Embryonic facial prominence (tissue), 1 donor: Measurements from ENCODE around the gene COX6B1.
A peak's percentile ranks its signal among the peaks of the same experiment; 100 is the strongest.
"Not testable (repeated sequence)": the region's sequence is repeated elsewhere in the genome, so short reads cannot be mapped to it uniquely, and the experiment has no call there.

ENCODE experiments used
- DNase-seq: peaks from one replicate; pipeline ENCODE4 v3.0.0-alpha.2; 2016; ENCODE audit errors: extremely low spot score

COX6B1 gene, protein sequence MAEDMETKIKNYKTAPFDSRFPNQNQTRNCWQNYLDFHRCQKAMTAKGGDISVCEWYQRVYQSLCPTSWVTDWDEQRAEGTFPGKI

DNA sequence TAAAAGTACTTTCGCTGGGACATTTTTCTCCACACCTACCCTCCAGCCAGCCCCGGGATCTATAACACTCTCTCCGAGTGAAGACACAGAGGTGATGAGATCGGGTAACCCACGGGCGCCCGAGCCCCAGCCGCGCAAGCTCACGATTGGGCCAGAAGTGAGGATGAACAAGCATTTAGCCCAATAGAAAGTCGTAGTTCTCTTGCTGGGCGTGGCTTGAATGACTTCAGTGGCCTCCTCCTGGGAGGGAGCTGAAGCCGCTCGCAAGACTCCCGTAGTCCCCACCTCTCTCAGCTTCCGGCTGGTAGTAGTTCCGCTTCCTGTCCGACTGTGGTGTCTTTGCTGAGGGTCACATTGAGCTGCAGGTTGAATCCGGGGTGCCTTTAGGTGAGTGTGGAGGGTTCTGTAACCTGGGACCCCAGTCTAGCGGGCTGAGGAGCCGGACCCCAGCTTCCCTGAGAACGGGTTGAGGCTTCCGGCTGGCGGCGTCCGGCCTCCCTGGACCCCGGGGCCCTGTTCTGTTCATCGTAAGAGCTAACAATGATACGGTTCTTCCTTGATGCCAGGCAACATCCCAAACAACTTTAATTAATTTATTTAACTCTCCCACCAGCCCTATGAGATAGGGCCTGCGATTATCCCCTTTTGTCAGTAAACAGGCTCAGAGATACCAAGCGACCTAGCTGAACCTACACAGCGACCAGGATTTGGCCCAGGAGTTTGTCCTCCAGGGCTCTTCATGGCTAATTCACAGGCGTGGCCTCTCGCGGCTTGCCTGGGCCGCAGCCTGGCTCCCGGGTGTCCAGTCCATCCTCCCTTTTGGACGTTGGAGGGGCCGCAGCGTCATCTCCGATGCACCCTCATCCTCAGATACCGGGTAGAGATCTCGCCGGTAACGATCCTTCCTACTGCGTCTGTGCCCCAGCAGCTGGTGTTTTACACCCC is at the start of gene COX6B1:
Gene COX6B1, plus strand, starts transcription at position 307 of the 945 bp plus-strand sequence. CDS start 2,921 bp downstream, outside the sequence.
- DNase-seq = peak; percentile 92

DNA sequence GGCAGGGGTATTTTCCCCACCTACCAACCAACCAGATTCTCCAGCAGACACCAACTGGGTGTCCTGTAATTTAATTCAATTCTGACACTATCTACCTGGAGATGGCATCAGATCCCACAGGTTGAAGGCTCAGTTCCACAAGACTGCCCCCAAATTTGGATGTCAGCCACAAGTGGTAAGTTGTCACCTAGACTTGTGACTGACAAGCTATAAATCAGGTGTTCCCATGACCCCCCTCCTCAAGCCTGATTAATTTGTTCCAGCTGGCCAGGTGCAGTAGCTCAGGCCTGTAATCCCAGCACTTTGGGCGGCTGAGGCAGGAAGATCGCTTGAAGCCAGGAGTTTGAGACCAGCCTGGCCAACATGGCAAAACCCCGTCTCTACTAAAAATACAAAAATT is 46.2 kb upstream of the COX6B1 start:
- DNase-seq = no peak

DNA sequence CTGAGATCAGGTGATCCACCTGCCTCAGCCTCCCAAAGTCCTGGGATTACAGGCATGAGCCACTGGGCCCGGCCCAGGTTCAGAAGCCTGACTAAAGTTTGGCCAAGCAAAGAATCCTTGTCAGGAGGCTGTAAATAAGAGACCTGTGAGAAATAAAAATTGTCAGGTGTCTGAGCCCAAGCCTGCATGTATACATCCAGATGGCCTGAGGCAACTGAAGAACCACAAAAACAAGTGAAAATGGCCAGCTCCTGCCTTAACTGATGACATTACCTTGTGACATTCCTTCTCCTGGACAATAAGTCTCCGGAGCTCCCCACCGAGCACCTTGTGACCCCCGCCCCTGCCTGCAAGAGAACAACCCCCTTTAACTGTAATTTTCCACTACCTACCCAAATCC is 43.7 kb upstream of the COX6B1 start:
- DNase-seq = not testable (repeated sequence)

DNA sequence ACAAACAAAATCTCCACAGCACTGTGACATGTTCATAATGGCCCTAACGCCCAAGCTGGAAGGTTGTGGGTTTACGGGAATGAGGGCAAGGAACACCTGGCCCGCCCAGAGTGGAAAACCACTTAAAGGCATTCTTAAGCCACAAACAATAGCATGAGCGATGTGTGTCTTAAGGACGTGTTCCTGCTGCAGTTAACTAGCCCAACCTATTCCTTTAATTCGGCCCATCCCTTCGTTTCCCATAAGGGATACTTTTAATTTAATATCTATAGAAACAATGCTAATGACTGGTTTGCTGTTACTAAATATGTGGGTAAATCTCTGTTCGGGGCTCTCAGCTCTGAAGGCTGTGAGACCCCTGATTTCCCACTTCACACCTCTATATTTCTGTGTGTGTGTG is 41.0 kb upstream of the COX6B1 start:
- DNase-seq = not testable (repeated sequence)

DNA sequence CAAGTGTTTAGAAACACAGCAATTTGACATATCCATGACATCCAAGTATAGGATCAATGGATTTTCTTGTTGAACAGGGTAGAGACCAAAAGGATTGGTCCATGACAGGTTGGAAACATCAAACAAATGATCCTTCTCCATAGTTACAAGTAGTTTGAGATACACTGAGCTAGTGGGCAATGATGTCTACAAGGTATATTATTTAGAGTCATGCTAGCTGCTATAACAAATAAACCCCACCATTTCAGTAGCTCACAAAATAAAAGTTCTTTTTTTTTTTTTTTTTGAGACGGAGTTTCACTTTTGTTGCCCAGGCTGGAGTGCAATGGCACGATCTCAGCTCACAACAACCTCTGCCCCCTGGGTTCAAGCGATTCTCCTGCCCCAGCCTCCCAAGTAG is 40.5 kb upstream of the COX6B1 start:
- DNase-seq = no peak

DNA sequence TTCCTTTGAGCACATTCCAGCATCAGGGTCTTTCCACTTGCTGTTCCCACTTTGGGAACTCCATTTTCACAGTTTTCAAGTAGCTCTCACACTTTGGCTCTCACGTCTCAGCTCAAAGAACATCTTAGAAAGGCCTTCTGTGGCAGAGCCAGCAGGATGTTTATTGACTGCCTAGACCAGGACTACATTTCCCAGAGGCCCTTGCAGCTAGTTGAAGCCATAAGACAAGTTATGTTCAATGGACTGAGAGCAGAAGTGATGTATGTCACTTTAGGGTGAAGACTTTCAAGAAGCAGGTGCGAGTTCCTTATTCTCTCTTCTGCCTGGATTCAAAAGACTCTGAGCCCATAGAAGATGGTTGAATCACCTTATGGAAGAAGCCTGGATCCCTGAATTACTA is 39.9 kb upstream of the COX6B1 start:
- no peak for DNase-seq

DNA sequence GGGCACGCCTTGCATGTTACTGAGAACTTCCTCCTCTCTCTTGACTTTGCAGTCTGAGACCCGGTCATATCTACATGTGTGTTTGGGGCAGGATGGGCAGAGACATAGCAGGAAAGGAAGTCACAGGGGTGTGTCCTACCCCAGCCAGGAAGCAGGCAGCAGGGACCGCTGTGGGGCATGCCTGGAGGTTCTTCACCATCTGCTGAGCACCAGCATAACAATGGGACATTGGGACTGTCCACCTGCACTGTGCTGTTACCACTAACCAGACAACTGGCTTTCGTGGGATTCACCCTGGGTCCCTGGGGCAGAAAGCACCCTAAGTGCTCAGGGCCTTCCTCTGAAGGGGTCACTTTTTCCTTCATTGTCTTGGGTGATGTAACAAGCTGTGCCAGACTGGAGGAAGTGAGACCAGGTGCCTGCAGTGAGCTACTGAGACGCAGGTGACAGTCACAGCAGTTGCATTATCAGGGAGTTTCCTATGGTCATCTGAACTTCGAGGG is 38.2 kb upstream of the COX6B1 start:
- DNase-seq = no peak

DNA sequence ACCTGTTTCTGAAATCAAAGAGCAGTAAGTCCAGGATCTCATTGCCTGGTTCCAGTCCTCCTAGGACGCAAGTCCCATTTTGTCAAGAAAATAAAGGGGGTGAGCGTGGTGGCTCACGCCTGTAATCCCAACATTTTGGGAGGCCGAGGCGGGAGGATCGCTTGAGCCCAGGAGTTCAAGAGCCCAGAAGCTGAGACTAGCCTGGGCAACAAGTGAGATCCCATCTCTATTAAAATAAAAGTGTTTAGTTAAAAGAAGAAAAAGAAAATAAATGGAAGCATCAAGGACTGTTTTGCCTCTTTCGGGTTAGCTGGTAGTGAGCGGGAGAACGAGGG is 35.9 kb upstream of the COX6B1 start:
- no peak for DNase-seq

DNA sequence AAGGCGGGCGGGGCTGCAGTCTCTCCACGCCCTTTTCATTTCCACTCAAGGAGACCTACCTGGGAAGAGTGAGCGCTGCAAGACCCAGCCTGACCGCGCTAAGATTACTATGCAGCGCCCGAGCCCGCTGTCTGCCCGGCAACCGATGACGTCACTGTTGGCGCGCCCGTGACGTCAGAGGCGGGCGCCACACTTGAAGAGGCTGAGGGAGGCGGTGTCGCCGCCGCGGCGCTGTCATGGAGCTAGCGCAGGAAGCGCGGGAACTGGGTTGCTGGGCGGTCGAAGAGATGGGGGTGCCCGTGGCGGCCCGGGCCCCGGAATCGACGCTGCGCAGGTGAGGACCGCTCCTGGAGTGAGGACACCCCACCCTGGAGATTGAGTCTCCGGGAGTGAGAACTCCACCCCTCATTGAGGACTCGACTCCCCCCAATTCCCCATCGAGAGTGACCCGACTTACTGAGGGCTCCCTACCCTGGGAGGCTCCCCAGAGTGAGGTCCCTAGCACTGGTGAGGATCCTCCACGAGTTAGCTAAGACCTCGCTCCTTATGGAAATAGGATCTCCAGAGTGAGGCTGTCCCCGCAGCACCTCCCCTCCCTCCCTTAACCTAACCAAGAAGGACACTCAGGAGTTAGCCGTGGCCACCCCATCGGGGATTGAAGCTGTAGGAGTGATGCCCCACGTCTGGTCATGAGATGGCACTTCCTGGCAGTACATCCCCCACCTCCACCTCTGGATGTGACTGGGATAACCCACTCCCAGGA is 35.4 kb upstream of the COX6B1 start, which contains the start of gene HAUS5:
Gene HAUS5, plus strand, starts transcription at position 177 of the 763 bp plus-strand sequence. Its CDS starts 60 bp downstream, at position 237.
- DNase-seq = peak; percentile 85

DNA sequence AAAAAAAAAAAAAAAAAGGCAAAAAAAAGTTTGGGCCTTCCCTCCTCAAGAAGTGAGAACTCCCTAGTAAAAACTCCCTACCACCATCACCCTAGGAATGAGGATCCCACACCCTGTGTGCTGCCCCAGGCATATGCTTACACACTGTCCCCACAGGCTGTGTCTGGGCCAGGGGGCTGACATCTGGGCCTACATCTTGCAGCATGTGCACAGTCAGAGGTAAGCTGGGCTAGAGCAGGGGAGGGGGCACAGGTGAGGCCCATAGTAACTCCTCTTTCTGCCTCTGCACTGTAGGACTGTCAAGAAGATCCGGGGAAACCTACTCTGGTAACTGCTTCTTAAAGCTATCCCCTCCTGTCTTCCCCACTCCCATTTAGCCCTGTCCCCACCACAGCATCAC is 34.5 kb upstream of the COX6B1 start:
- no peak for DNase-seq

DNA sequence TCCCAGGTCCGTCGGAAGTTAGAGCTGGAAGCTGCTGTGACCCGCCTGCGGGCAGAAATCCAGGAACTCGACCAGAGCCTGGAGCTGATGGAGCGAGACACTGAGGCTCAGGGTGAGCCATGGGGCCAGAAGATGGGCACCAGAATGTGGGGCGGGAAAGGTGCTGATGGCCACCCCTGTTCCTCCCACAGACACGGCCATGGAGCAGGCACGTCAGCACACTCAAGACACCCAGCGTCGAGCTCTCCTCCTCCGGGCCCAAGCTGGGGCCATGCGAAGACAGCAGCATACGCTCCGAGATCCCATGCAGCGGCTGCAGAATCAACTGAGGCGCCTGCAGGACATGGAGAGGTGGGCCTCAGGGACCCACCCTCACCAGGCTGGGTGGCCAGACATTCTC is 33.1 kb upstream of the COX6B1 start:
- DNase-seq = no peak

DNA sequence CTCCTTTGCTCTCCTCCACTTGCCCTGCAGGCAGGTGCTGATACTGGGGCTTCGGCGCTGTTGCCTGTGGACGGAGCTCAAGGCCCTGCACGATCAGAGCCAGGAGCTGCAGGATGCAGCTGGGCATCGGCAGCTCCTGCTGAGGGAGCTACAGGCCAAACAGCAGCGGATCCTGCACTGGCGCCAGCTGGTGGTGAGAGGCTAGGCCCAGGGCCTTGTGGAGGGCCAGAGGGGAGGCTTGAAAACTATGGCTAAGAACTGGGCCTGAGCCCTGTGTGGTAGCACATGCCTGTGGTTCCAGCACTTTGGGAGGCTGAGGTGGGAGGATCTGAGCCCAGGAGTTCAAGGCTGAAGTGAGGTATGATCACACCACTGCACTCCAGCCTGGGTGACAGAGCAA is 29.3 kb upstream of the COX6B1 start:
- no peak for DNase-seq

DNA sequence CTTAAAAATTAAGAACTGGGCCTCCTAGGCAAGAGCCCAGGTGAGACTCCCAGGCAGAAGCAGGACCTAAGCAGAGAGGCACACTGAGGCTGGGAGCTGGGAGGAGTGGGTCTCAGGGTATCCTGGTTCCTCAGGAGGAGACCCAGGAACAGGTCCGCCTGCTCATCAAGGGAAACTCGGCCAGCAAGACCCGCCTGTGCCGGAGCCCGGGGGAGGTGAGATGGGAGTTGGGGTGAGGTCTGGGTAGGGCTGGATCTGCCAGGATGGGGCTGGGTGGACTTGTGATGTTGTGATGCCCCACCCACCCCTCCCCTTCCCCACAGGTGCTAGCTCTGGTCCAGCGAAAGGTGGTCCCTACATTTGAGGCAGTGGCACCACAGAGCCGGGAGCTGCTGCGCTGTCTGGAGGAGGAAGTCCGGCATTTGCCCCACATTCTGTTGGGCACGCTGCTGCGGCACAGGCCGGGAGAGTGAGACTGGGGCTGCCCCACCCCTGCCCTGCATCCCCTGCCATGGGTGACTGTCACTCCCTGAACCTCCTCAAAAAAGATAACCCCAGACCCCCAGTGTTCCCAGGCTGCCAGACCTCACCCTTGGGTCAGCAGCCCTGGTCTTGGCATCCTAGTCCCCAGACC is 28.7 kb upstream of the COX6B1 start:
- DNase-seq = no peak

DNA sequence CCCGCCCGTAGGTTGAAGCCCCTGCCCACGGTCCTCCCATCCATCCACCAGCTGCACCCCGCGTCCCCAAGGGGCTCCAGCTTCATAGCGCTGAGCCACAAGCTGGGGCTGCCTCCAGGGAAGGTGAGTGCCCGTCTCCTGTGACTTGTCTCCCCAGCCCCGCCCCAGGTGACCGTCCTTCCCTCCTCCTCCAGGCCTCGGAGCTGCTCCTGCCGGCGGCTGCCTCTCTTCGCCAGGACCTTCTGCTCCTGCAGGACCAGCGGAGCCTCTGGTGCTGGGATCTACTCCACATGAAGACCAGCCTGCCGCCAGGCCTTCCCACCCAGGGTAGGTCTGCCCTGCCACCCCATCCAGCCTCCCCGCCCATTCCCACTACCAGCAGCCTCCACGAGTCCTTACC is 28.1 kb upstream of the COX6B1 start:
- DNase-seq = no peak

DNA sequence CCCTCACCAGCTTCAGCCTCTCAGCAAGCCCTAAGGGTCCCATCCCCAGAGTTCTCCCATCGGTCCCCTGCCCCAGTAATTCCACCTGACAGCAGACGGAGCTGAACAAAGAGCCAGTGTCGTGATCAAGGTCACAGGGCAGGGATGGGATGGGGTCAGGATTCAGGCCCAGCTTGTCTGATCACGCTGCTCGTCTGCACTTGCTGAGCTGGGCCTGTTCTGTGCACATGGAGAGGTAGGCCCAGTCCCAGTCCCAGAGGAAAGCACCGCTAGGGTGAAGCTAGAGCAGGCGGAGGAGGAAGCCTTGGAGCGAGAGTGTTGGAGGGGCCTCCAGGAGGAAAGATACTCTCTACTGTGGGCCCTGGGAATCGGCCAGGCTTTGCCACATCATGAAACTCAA is 26.4 kb upstream of the COX6B1 start:
- no peak for DNase-seq

DNA sequence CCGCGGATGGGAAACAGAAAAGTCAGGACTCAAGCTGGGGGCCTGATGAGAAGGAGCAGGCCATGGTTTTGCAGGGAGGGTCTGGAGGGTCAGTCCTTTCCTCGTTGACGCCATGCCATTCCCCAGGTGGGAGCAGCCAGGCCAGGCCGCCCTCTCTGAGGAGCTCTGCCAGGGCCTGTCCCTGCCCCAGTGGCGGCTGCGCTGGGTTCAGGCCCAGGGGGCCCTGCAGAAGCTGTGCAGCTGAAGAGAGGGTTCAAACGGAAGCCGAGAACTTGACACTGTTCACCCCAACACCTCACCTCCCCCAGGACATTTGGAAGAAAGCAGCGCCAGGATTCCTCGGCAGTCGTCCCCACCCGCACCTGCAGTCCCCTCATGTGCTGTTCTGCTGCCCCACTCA is 25.4 kb upstream of the COX6B1 start:
- no peak for DNase-seq

DNA sequence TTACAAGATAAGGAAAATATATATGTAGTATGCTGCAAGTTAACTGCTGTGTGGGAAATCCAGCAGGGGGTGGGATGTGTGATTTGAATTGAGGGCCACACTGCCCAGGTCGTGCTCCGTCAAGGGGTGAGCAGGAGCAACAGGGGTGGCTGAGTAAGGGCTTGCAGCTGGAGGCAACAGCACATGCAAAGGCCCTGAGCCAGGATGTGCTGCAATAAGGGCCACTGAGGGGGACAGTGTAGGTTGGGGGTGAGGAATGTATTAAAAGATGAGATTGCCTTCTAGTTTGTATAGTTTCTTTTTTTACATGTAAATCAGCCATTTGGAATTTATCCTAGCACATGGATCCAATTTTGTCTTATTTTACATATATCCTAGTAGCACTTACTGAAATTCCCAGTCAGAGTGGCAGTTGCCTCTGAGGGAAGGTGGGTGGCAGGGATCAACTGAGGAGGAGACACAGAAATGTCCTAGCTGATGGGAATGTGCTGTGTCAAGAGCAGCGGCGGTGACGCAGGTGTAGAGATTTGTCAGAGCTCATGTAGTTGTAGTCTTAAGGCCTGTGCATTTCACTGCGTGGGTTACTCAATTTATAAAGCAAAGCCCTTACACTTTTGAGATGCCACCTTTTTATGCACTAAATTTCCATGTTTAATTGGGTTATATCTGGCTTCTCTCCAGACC is 24.7 kb upstream of the COX6B1 start:
- DNase-seq = no peak

DNA sequence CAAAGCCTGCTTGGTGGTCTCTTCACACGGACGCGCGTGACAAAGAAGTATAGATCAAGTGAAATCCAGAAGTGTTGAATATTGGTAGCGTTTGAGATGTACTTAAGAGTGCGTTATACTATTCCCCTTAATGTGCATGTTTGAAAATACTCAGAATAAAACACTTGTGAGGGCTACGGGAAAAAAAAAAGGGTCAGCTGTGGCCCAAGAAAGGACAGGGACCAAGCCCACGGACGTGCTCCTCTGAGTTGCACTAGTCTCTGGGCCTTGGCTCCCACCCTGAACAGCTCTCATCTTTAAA is 19.9 kb upstream of the COX6B1 start:
- DNase-seq = no peak

DNA sequence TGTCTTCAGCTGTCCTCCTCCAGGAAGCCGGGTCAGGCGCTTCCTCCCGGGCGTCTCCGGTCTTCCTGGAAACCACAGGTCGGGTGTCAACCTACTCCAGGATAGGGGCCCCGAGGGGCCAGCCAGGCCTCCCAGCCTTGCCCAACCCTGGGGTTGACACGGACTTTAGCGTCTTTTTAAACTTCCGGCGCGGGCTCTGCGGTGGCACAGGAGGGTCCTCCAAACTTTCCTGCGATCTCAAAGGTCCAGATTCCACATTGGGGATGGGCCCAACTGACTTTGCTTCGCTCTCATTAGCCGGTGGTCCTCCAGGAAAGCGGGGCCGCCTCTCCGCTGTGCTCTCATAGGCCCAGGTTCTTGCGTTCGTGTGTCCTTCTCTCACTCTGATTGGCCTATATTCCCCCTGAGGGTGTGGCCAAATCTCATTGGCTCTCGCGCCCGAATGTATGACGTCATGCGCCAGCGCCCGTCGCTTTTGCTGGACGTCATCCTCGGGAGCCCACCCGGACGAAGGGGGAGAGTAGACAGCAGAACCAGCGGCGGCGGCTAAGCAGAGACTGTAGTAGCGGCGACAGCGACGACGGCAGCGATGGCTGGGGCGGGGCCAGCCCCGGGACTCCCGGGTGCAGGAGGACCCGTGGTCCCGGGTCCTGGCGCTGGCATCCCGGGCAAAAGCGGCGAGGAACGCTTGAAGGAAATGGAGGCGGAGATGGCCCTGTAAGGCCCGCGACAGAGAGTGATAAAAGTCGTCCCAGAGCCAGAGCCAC is 19.4 kb upstream of the COX6B1 start, which contains the start of gene RBM42:
Gene RBM42, plus strand, starts transcription at position 472 of the 767 bp plus-strand sequence. Its CDS starts 118 bp downstream, at position 590.
- DNase-seq = peak; percentile 97

DNA sequence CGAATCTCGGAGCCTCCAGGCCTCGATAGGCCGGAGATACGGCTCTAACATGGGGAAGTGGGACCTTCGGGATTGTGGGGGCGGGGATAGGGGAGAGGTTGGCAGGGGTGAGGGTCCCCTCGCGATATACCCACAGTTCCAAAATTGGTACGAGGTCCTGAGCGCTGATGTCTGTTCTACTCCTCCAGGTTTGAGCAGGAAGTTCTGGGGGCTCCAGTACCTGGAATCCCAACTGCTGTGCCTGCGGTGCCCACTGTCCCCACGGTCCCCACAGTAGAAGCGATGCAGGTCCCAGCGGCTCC is 18.8 kb upstream of the COX6B1 start:
- no peak for DNase-seq
